Measurements from ENCODE around the gene STARD3. TPM values are rescaled to one million over a fixed set of nuclear protein-coding genes. Genes with fewer than 3 reads are reported as not detected.
"Not testable (repeated sequence)": the region's sequence is repeated elsewhere in the genome, so short reads cannot be mapped to it uniquely, and the experiment has no call there.

Gene STARD3
- total RNA-seq, 1 donor from 2014 or later = 62.0 TPM

DNA sequence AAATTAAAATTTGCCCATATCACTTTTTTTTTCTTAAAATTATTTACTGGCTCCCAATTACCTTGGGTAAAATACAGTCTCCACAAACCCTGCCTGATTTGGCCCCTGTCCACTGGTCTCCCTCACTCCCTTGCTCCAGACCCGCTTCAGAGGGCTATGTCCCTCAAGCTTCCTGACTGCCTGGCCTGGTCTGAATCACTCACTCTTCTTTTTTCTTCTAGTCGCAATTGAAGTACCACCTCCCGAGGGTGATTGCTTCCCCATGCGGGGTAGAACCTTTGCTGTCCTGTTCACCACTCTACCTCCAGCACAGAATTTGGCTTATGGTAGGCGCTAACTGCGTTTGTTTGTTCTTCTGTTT is 51.5 kb downstream of the STARD3 start:
- H3K36me3 Mint-ChIP-seq = peaks cover 7% of the 10 kb centered on the region
- H3K27me3 Mint-ChIP-seq = no peaks in the 10 kb centered on the region
- H3K27ac Mint-ChIP-seq = peak overlapping the region; percentile 97
- peaks cover 16% of the 10 kb centered on the region for H3K4me1 Mint-ChIP-seq (ENCODE audit: unreplicated experiment)
- DNase-seq (ENCODE audit: extremely low spot score, unreplicated experiment) = no peak
- TF ChIP-seq, protein P1, sequence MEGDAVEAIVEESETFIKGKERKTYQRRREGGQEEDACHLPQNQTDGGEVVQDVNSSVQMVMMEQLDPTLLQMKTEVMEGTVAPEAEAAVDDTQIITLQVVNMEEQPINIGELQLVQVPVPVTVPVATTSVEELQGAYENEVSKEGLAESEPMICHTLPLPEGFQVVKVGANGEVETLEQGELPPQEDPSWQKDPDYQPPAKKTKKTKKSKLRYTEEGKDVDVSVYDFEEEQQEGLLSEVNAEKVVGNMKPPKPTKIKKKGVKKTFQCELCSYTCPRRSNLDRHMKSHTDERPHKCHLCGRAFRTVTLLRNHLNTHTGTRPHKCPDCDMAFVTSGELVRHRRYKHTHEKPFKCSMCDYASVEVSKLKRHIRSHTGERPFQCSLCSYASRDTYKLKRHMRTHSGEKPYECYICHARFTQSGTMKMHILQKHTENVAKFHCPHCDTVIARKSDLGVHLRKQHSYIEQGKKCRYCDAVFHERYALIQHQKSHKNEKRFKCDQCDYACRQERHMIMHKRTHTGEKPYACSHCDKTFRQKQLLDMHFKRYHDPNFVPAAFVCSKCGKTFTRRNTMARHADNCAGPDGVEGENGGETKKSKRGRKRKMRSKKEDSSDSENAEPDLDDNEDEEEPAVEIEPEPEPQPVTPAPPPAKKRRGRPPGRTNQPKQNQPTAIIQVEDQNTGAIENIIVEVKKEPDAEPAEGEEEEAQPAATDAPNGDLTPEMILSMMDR (conservative IDR thresholded peaks at IDR 0.05) = no peak
- H3K4me3 Mint-ChIP-seq = peak overlapping the region; percentile 99
- peaks cover 4% of the 10 kb centered on the region for H3K9me3 Mint-ChIP-seq

- TF ChIP-seq, protein P1 (conservative IDR thresholded peaks at IDR 0.05) = no peak
- Mint-ChIP-seq H3K4me1 (ENCODE audit: unreplicated experiment) (peaks cover 16% of the 10 kb centered on the region), H3K9me3 (peaks cover 4% of the 10 kb centered on the region), H3K27ac (peak overlapping the region; percentile 97), H3K36me3 (peaks cover 7% of the 10 kb centered on the region), H3K4me3 (peak overlapping the region; percentile 99), H3K27me3 (no peaks in the 10 kb centered on the region)
- DNase-seq (ENCODE audit: extremely low spot score, unreplicated experiment) = no peak
Measured at GRCh38 chr17:39688945-39689344, 52.0 kb downstream of the STARD3 start.

- DNase-seq (ENCODE audit: extremely low spot score, unreplicated experiment) = no peak
- Mint-ChIP-seq H3K9me3 (no peaks in the 10 kb centered on the region), H3K36me3 (peaks cover under 1% of the 10 kb centered on the region), H3K27me3 (no peaks in the 10 kb centered on the region), H3K4me3 (peak overlapping the region; percentile 37), H3K27ac (peak overlapping the region; percentile 31), H3K4me1 (ENCODE audit: unreplicated experiment) (peaks cover 20% of the 10 kb centered on the region)
- TF ChIP-seq, protein P1 (conservative IDR thresholded peaks at IDR 0.05) = no peak
Measured at GRCh38 chr17:39694593-39694992, 57.6 kb downstream of the STARD3 start.

- no peaks in the 10 kb centered on the region for H3K27me3 Mint-ChIP-seq
- peak overlapping the region; percentile 43 for H3K4me3 Mint-ChIP-seq
- DNase-seq (ENCODE audit: extremely low spot score, unreplicated experiment) = no peak
- peaks cover 23% of the 10 kb centered on the region for H3K4me1 Mint-ChIP-seq (ENCODE audit: unreplicated experiment)
- no peak overlapping the region for H3K27ac Mint-ChIP-seq
- no peaks in the 10 kb centered on the region for H3K9me3 Mint-ChIP-seq
- TF ChIP-seq, protein P1 (conservative IDR thresholded peaks at IDR 0.05) = no peak
- peaks cover 3% of the 10 kb centered on the region for H3K36me3 Mint-ChIP-seq
Measured at GRCh38 chr17:39695089-39695474, 58.1 kb downstream of the STARD3 start.

DNA sequence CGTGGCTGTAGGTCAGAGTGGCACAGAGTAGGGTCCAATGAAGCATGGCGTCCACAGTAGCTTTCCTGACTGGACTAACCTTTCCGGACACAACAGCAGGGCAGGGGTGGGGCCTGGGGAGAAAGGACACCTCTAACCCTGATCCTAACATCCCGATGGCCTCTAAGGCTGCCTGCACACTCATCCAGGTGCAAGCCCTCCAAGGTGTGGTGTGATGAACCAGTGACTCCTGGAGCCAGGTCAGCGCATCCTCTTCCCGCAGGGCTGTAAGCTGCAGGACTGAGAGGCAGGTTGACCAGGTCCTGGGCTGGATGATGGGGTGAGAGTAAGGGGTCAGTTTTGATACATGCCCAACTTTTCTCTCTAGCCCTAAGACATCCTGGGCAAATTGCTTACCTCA is 59.8 kb downstream of the STARD3 start:
- no peak overlapping the region for H3K4me3 Mint-ChIP-seq
- H3K4me1 Mint-ChIP-seq (ENCODE audit: unreplicated experiment) = peaks cover 32% of the 10 kb centered on the region
- DNase-seq (ENCODE audit: extremely low spot score, unreplicated experiment) = no peak
- H3K36me3 Mint-ChIP-seq = peaks cover 6% of the 10 kb centered on the region
- no peaks in the 10 kb centered on the region for H3K9me3 Mint-ChIP-seq
- no peak overlapping the region for H3K27ac Mint-ChIP-seq
- H3K27me3 Mint-ChIP-seq = no peaks in the 10 kb centered on the region
- TF ChIP-seq, protein P1 (conservative IDR thresholded peaks at IDR 0.05) = no peak

DNA sequence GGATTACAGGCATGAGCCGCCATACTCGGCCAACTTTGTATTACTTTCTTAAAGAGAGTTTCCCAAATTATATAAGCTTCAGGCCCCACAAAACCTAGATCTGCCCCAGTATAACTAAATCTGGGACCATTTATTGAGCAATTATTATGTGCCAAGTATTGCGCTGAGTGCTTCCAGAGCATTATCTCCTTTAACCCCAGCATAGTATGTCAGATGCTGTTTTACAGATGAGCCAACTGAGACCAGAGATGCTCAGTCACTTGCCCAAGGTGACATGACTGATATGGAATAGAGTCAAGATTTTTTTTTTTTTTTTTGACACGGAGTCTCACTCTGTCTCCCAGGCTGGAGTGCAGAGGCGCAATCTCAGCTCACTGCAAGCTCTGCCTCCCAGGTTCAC is 61.0 kb downstream of the STARD3 start:
- TF ChIP-seq, protein P1 (conservative IDR thresholded peaks at IDR 0.05) = no peak
- Mint-ChIP-seq H3K27ac (no peak overlapping the region), H3K4me1 (ENCODE audit: unreplicated experiment) (peaks cover 40% of the 10 kb centered on the region), H3K9me3 (no peaks in the 10 kb centered on the region), H3K27me3 (no peaks in the 10 kb centered on the region), H3K4me3 (peak overlapping the region; percentile 53), H3K36me3 (peaks cover 6% of the 10 kb centered on the region)
- no peak for DNase-seq (ENCODE audit: extremely low spot score, unreplicated experiment)

- not testable (repeated sequence) for H3K9me3 Mint-ChIP-seq; H3K27me3 Mint-ChIP-seq; H3K36me3 Mint-ChIP-seq; DNase-seq (ENCODE audit: extremely low spot score, unreplicated experiment)
- Mint-ChIP-seq H3K27ac (peak overlapping the region; percentile 97), H3K4me3 (peak overlapping the region; percentile 99), H3K4me1 (ENCODE audit: unreplicated experiment) (peaks cover 47% of the 10 kb centered on the region)
Measured at GRCh38 chr17:39699157-39699817, 62.3 kb downstream of the STARD3 start.
